Aorta (tissue), 4 donors: ENCODE measurements around the gene NFAT5. TPM values are rescaled to one million over a fixed set of nuclear protein-coding genes. Genes with fewer than 3 reads are reported as not detected.

Experiments used
- microRNA-seq, 2 donors: library from miRNA; unstranded; fragments of <30 nt; microRNA quantifications; one replicate each; pipeline ENCODE4 v1.2.0, GENCODE V29; 2020
- polyA plus RNA-seq, 2 donors: library from polyadenylated mRNA; stranded (reverse); fragments of 200-250 nt; gene quantifications; one replicate each; pipeline ENCODE4 v1.2.3, GENCODE V29; 2013
- total RNA-seq, 2 donors: library from RNA; stranded (reverse); fragmentation: NEBNext Ultra II Directional; extraction: Animal tissue kit (Norgen Biotek cat#: 25700); gene quantifications; one replicate each; pipeline ENCODE4 v1.2.1, GENCODE V29; 2021
- donor health status: healthy with polysubstance abuse.
- donor health status: Bipolar disorder and iron deficiency.
- donor health status: DM: no; HTN: no; CAD: no.
- donor health status: DM: yes; HTN: yes; CAD: no.

NFAT5 gene
- total and polyA plus RNA-seq, 4 donors, result 2.1 to 94.6 (median 36.4) TPM

Small RNA genes lying within 50 kb of the gene (microRNA-seq; reads per million reads assigned to microRNA genes)
- gene MIR1538, result 0 reads per million in 2 donors

Other genes with a start within 250 kb of the NFAT5 start
- 1 to 10 TPM; 5.7 to 6.0 TPM for gene PDF, start 235.4 kb upstream of the NFAT5 start, total RNA-seq
- 1 to 10 TPM; 3.6 to 4.0 TPM for gene PDF, start 235.4 kb upstream of the NFAT5 start, polyA plus RNA-seq
- 10 to 100 TPM; 21.5 to 29.4 TPM for gene COG8, start 226.4 kb upstream of the NFAT5 start, total RNA-seq
- gene COG8, start 226.4 kb upstream of the NFAT5 start, polyA plus RNA-seq, result 10 to 100 TPM in 1 of 2 donors, 1 to 10 TPM in 1; 5.3 to 16.5 TPM
- 10 to 100 TPM; 11.5 to 21.3 TPM for gene NIP7, start 226.2 kb upstream of the NFAT5 start, total RNA-seq
- 10 to 100 TPM in 1 of 2 donors, 1 to 10 TPM in 1; 7.1 to 14.5 TPM for gene NIP7, start 226.2 kb upstream of the NFAT5 start, polyA plus RNA-seq
- 1 to 10 TPM in 1 of 2 donors, under 1 TPM in 1; 0.84 to 1.1 TPM for gene TMED6, start 214.2 kb upstream of the NFAT5 start, total RNA-seq
- not detected for gene TMED6, start 214.2 kb upstream of the NFAT5 start, polyA plus RNA-seq
- gene TERF2, start 180.0 kb upstream of the NFAT5 start, total RNA-seq, result 10 to 100 TPM; 26.3 to 40.4 TPM
- gene TERF2, start 180.0 kb upstream of the NFAT5 start, polyA plus RNA-seq, result 10 to 100 TPM in 1 of 2 donors, 1 to 10 TPM in 1; 7.1 to 13.5 TPM
- gene CYB5B, start 141.3 kb upstream of the NFAT5 start, total RNA-seq, result 10 to 100 TPM; 45.8 to 55.0 TPM
- gene CYB5B, start 141.3 kb upstream of the NFAT5 start, polyA plus RNA-seq, result 10 to 100 TPM; 41.5 to 75.0 TPM
- 10 to 100 TPM; 31.3 to 52.5 TPM for gene NQO1, start 160.6 kb downstream of the NFAT5 start, total RNA-seq
- gene NQO1, start 160.6 kb downstream of the NFAT5 start, polyA plus RNA-seq, result 10 to 100 TPM; 53.7 to 76.3 TPM
- 10 to 100 TPM; 30.6 to 32.4 TPM for gene NOB1, start 189.0 kb downstream of the NFAT5 start, total RNA-seq
- gene NOB1, start 189.0 kb downstream of the NFAT5 start, polyA plus RNA-seq, result 10 to 100 TPM; 29.4 to 38.7 TPM
- 100 to 1,000 TPM; 135 to 144 TPM for gene WWP2, start 196.4 kb downstream of the NFAT5 start, total RNA-seq
- 100 to 1,000 TPM in 1 of 2 donors, 10 to 100 TPM in 1; 59.0 to 141 TPM for gene WWP2, start 196.4 kb downstream of the NFAT5 start, polyA plus RNA-seq